Stimulated activated CD8-positive, alpha-beta memory T cell treated with anti-CD3 and anti-CD28 coated beads, Interleukin-15, amount 100 ng/mL, for 48 hours (primary cell): ENCODE results near the gene PRF1.
"Not testable (repeated sequence)": the region's sequence is repeated elsewhere in the genome, so short reads cannot be mapped to it uniquely, and the experiment has no call there.

Experiments used
- DNase-seq, 2 donors: peaks; one replicate each; pipeline ENCODE4 v3.0.0-alpha.2; 2020; ENCODE audit warnings: low read depth in 2 of 2

PRF1 gene

DNA sequence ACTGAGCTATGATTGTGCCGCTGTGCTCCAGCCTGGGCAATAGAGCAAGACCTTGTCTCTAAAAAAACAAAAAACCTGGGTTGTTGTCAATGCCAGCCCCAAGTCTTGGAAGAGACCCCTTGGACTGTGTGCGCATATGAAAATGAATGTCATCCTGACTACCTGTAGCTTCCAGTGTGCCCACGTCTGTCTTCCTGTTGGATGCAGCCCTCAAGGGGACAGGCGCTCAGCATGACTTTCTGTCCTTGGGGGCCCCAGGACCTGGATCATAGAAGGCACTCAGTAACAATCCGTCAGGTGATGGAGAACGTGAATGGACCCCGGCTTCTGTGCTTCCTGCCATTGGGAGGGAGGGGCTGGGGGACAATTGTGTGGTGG is 9.0 kb downstream of the PRF1 start:
- DNase-seq = no peak

GRCh38 chr10:70592746-70593512 is 9.6 kb downstream of the PRF1 start:
- DNase-seq = no peak

DNA sequence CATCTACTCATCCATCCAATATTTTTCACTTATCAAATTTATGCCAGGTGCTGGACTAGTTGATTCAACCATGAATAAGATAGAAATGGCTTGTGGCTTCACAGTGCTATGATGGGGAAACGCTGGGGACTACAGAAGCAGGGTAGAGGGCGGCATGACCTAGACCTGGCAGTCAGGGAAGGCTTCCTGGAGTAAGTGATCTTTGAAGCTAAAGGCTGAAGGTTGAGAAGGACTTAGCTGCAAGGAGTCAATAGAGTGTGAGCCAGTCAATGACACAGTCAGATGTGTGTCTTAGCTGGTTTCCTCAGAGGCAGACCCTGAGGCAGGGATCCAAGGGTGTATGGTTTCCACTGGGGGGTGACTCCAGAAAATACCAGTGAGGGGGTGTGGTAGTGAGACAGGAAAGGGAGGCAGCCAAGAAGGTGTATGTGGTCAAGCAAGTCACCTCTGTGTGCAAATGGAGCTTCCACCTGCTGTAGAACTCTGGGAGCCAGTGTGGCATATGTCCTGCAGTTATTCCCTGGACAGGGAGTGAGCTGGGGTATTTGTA is 10.3 kb downstream of the PRF1 start:
- no peak for DNase-seq

DNA sequence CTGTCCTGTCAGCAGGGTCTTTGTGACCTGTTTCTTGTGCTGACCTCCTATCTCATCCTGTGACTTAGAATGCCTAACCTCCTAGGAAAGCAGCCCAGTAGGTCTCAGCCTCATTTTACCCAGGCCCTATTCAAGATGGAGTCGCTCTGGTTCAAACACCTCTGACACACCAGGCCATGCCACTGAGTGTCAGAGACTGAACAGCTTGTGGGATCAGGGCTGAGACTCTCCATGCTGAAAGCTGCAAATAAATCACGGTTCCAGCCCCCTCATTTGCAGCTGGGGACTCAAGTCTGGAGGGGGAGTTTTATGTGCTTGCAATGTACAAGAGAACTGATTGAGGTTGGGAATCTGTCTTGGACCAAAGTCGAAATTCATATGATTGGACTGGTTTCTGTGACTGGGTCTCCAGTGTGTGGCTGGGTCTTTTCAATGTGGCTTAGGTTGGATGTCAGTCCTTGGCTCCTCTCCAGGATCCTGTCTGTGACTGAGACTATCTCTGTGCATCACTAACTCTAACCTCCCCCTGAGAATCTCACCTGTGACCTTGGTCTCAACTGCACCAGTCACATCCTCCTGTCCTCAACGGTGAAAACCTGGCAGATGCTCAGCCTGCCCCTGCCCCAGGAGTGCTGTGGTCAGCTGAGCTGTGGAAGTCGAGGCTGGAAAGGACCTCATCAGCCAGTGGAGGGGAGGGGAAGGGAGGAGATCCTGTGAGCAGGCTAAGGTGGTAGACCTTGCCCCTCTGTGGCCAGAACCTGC is 11.7 kb downstream of the PRF1 start:
- DNase-seq = no peak

DNA sequence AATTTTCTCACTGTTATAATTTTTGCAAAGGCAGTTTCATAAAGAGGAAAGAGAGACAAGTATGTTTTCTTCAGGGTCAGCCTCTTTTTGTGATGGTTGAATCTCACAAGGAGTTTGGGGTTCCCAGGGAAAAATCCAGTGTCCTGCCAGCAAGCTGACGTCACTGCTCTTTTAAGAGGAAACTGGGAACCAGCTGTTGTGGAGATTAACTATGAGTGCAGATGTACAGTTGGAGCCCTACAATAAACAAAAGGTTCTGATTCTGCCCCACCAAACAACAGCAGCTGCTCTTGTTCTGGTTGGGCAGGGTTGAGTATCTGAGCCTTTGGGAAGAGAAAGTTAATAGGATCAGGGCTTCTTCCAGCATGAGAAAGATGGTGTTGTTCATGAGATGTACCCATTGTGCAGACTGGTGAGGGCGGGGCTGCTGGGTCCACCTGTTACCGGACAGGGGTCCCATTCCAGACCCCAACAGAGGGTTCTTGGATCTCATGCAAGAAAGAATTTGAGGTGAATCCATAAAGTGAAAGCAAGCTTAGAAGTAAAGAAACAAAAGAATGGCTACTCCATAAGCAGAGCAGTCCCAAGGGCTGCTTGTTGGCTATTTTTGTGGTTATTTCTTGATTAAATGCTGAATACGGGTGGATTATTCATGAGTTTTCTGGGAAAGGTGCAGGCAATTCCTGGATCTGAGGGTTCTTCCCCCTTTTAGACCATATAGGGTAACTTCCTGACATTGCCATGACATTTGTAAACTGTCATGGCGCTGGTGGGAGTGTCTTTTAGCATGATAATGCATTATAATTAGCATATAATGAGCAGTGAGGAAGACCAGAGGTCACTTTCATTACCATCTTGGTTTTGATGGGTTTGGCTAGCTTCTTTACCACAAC is 12.5 kb downstream of the PRF1 start:
- no peak for DNase-seq

DNA sequence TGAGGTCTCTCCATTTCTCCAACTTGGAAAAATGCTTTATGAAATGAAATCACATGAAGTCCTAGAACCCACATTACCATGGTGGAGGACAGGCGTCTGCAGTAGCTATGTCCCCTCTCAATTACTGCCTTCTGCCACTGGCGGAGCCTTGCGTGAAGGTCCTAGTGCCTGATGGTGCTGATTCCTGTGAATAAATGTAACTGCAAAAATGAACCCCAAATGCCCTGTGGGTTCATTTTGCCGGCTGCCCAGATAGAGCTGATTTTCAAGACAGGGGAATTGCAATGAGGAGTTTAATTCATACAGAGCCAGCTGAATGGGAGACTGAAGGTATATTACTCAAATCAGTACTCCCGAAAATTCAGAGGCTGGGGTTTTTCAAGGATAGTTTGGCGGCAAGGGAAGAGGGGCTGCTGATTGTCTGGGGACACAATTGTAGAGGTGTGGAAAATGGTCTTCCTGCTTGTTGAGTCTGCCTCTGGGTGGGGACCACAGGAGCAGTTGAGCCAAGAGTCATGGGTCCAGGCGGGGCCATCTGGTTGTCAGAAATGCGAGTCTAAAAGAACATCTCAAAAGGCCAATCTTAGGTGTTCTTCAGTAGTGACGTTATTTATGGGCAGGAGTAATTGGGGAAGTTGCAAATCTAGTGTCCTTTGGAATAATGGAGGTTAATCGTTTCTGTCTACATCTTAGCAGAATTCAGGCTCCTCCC is 13.5 kb downstream of the PRF1 start:
- DNase-seq = no peak

GRCh38 chr10:70588255-70588654 is 14.3 kb downstream of the PRF1 start:
- no peak for DNase-seq

GRCh38 chr10:70587045-70587658 is 15.4 kb downstream of the PRF1 start:
- DNase-seq = no peak

DNA sequence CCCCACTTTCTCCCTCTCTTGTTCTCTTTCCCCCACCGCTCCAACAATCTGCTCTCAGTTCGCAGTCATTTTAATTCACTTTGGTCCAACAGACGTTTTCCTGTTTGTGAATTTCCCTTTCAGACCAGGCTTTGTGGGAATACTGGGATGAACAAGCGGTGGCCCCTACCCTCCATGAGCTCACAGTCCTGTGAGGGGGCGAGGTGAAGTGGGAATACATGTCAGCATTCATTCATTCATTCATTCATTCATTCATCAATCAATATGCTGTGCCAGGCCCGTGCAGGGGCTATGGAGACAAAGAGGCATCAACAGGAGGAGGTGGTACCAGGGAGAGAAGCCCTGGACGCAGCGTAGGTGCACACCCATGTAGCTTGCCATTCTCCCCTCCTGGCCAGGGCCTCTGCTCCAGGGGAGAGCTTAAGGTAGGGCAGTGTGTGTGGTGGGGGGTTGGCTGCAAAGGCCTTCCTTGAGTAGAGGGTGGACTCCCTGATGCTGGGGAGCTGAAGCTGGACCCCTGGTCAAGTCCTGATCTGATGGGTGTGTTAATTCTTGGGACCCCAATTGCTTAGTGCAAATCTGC is 16.1 kb downstream of the PRF1 start:
- DNase-seq = no peak

DNA sequence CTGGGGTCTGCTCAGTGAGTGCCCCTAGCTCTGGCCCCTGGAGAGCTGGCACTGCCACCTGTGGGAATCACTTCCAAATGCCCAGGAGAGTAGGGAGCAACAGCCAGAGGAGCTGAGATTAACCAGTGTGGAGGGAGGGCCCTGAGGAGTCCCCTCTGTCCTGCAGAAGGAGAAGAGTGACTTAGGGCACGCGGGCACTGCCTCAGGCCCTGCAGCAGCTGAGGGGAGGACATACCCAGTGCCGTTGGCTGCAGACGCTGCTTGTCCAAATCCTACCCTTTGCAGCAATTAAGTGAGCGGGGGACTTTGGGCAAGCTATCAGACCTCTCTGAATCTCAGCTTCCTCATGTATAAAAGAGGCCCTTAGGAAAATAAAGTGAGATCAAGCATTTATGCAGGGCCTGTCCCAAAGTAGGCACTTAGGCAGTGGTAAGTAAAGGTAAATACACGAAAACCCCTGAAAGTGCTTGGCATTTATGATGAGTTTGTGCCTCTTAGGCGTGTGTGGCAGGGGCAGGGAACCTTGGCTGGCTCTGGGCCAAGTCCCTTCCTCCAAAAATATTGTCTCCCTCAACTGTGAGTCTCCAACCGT is 16.9 kb downstream of the PRF1 start:
- no peak for DNase-seq

GRCh38 chr10:70584909-70585544 is 17.5 kb downstream of the PRF1 start:
- DNase-seq = no peak

DNA sequence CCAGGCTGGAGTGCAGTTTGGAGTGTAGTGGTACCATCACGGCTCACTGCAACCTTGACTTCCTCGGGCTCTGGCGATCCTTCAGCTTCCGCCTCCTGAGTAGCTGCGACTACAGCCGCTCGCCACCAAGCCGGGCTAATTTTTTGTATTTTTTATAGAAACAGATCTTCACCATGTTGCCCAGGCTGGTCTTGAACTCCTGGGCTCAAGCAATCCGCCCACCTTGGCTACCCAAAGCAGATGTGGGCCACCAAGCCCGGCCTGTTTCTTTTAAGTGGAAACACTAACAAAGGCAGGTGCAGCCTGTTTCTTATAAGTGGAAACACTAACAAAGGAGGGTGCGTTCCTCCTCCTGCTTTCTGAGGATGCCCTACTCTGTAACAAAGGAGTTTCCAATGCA is 18.2 kb downstream of the PRF1 start:
- no peak for DNase-seq

- DNase-seq = no peak
Measured at GRCh38 chr10:70583669-70584037, 18.9 kb downstream of the PRF1 start.

- DNase-seq = no peak
Measured at GRCh38 chr10:70582793-70583668, 19.5 kb downstream of the PRF1 start.

DNA sequence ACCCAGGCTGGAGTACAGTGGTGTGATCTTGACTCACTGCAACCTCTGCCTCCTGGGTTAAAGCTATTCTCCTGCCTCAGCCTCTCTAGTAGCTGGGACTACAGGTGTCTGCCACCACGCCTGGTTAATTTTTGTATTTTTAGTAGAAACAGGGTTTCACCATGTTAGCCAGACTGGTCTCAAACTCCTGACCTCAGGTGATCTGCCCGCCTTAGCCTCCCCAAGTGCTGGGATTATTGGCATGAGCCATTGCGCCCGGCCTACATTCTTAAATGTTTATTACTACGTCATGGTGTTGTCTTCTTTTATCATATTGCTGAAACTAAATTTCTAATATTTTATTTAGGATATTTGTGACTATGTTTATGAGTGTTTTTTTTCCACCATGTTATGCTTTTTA is 21.4 kb downstream of the PRF1 start:
- not testable (repeated sequence) for DNase-seq

GRCh38 chr10:70579234-70580002 is 23.1 kb downstream of the PRF1 start:
- no peak for DNase-seq

- peak; percentile 60 to 74 for DNase-seq
Measured at GRCh38 chr10:70578371-70578947, 24.1 kb downstream of the PRF1 start.
